ENCODE results near the gene ZBTB8B.

The ZBTB8B gene

GRCh38 chr1:32464716-32465577, at the start of gene ZBTB8B:
ZBTB8B (plus strand) TSS chr1:32465072; CDS start chr1:32470625, 5,553 bp downstream.
- Histone ChIP-seq H3K27me3 (ENCODE audit: control insufficient read depth, insufficient read depth, low read length) (no peaks in the 10 kb centered on the region), H3K36me3 (ENCODE audit: control insufficient read depth, insufficient read depth, low read length) (no peaks in the 10 kb centered on the region), H3K27ac (no peak within 1 kb of the TSS), H3K4me1 (no peaks in the 10 kb centered on the region), H3K4me3 (ENCODE audit: low read depth, low read length) (peak within 1 kb of the TSS; percentile 52), H3K9me3 (ENCODE audit: control insufficient read depth, low read length) (no peaks in the 10 kb centered on the region), H3K79me2 (no peaks in the 10 kb centered on the region), H2AFZ (peak within 1 kb of the TSS; percentile 80), H3K4me2 (ENCODE audit: low read length) (peak within 1 kb of the TSS; percentile 75), H3K9ac (no peak within 1 kb of the TSS)
- no peak for TF ChIP-seq CTCF (IDR thresholded peaks at IDR 0.05)

GRCh38 chr1:32421775-32422174, 43.1 kb upstream of the ZBTB8B start:
- no peak overlapping the region for H3K4me3 ChIP-seq (ENCODE audit: low read depth, low read length)
- H3K79me2 ChIP-seq, result no peaks in the 10 kb centered on the region
- H2AFZ ChIP-seq, result no peak overlapping the region
- no peak overlapping the region for H3K27ac ChIP-seq
- no peaks in the 10 kb centered on the region for H3K27me3 ChIP-seq (ENCODE audit: control insufficient read depth, insufficient read depth, low read length)
- no peaks in the 10 kb centered on the region for H3K4me1 ChIP-seq
- no peak overlapping the region for H3K9ac ChIP-seq
- TF ChIP-seq CTCF (IDR thresholded peaks at IDR 0.05), result no peak
- no peaks in the 10 kb centered on the region for H3K9me3 ChIP-seq (ENCODE audit: control insufficient read depth, low read length)
- H3K36me3 ChIP-seq (ENCODE audit: control insufficient read depth, insufficient read depth, low read length), result no peaks in the 10 kb centered on the region
- no peak overlapping the region for H3K4me2 ChIP-seq (ENCODE audit: low read length)

GRCh38 chr1:32426489-32427255, 38.2 kb upstream of the ZBTB8B start:
- Histone ChIP-seq H3K4me1 (no peaks in the 10 kb centered on the region), H3K27ac (no peak overlapping the region), H3K79me2 (no peaks in the 10 kb centered on the region), H3K9ac (no peak overlapping the region), H3K36me3 (ENCODE audit: control insufficient read depth, insufficient read depth, low read length) (no peaks in the 10 kb centered on the region), H3K4me2 (ENCODE audit: low read length) (peak overlapping the region; percentile 90), H3K4me3 (ENCODE audit: low read depth, low read length) (peak overlapping the region; percentile 57), H3K27me3 (ENCODE audit: control insufficient read depth, insufficient read depth, low read length) (no peaks in the 10 kb centered on the region), H2AFZ (peak overlapping the region; percentile 66), H3K9me3 (ENCODE audit: control insufficient read depth, low read length) (no peaks in the 10 kb centered on the region)
- no peak for TF ChIP-seq CTCF (IDR thresholded peaks at IDR 0.05)

GRCh38 chr1:32427264-32427963, 37.5 kb upstream of the ZBTB8B start:
- Histone ChIP-seq H3K27me3 (ENCODE audit: control insufficient read depth, insufficient read depth, low read length) (no peaks in the 10 kb centered on the region), H3K27ac (no peak overlapping the region), H3K9ac (no peak overlapping the region), H2AFZ (peak overlapping the region; percentile 66), H3K4me3 (ENCODE audit: low read depth, low read length) (peak overlapping the region; percentile 57), H3K36me3 (ENCODE audit: control insufficient read depth, insufficient read depth, low read length) (no peaks in the 10 kb centered on the region), H3K9me3 (ENCODE audit: control insufficient read depth, low read length) (no peaks in the 10 kb centered on the region), H3K4me1 (no peaks in the 10 kb centered on the region), H3K79me2 (no peaks in the 10 kb centered on the region), H3K4me2 (ENCODE audit: low read length) (peak overlapping the region; percentile 90)
- no peak for TF ChIP-seq CTCF (IDR thresholded peaks at IDR 0.05)

Measured in parathyroid adenoma (tissue), 2 donors.